GM12864 (cell line): ENCODE results near the gene ZFHX3.

Source experiments
- DNase-seq: peaks from one replicate; pipeline ENCODE4 v3.0.0-alpha.2; 2011; ENCODE audit warnings: low read depth
- H3K4me3 ChIP-seq: 2 replicates; pipeline ENCODE4 v1.5.1; 2011; ENCODE audit warnings: mild to moderate bottlenecking, low read depth, low read length, control low read depth
- TF ChIP-seq, protein P1 (sequence below): IDR thresholded peaks from 2 replicates; pipeline ENCODE4 v1.5.1; 2011; ENCODE audit warnings: low read depth, mild to moderate bottlenecking, moderate library complexity, low read length, control low read depth, inconsistent platforms; ENCODE audit errors: missing control alignments

The ZFHX3 gene

DNA sequence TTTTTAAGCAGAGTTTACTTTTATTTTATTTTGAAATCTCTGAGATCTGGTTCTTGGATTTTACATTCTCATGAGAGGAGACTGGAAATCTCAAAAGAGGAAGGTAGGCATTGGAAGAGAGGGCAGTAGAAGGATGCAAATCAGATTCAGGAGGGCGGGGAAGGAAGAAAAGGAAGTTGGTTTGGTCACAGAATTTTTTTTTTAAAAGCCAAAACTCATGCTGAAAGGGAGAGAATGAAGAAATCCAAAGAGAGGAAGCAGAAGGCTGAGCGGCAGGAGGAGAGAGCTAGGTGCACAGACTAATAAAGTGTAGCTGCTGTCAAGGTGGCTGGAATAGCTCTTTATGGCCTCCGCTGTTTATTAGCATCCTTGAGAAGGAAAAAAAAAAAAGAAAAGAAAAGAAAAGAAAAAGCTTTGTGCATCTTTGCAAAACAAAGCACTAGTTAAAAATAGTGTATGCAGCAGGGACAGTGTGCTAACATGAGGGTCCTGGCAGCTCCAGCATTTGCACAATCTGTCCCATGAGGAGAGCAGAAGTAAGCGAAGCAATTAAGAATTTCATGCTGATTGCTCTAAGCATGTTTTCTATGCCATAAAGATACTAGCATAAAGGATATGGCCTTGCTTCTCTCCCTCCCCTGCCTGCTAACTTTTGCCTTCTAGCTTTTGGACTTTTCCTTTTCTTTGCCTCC lies 194.2 kb downstream of the ZFHX3 start:
- no peak for DNase-seq
- TF ChIP-seq, protein P1, sequence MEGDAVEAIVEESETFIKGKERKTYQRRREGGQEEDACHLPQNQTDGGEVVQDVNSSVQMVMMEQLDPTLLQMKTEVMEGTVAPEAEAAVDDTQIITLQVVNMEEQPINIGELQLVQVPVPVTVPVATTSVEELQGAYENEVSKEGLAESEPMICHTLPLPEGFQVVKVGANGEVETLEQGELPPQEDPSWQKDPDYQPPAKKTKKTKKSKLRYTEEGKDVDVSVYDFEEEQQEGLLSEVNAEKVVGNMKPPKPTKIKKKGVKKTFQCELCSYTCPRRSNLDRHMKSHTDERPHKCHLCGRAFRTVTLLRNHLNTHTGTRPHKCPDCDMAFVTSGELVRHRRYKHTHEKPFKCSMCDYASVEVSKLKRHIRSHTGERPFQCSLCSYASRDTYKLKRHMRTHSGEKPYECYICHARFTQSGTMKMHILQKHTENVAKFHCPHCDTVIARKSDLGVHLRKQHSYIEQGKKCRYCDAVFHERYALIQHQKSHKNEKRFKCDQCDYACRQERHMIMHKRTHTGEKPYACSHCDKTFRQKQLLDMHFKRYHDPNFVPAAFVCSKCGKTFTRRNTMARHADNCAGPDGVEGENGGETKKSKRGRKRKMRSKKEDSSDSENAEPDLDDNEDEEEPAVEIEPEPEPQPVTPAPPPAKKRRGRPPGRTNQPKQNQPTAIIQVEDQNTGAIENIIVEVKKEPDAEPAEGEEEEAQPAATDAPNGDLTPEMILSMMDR, result no peak
- no peak overlapping the region for H3K4me3 ChIP-seq

DNA sequence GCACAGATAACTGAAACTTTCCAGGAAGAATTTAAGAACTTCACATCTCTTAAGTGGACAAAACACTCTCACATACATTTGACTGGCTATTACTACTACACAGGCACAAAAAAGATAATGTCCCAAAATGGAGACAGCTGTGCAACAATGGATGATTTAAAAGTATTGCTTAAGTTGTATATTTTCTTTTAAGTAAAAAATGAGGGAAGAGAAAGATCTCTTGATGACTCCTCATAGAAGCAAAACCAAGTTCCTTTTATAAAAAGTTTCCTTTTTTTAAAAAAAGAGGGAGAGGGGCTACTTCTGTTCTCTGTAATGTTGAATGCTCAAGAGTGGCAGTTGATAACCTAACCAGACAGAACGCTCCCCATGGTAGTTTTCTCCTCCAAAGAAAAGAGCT lies 195.5 kb downstream of the ZFHX3 start:
- no peak overlapping the region for H3K4me3 ChIP-seq
- TF ChIP-seq, protein P1, result no peak
- no peak for DNase-seq

DNA sequence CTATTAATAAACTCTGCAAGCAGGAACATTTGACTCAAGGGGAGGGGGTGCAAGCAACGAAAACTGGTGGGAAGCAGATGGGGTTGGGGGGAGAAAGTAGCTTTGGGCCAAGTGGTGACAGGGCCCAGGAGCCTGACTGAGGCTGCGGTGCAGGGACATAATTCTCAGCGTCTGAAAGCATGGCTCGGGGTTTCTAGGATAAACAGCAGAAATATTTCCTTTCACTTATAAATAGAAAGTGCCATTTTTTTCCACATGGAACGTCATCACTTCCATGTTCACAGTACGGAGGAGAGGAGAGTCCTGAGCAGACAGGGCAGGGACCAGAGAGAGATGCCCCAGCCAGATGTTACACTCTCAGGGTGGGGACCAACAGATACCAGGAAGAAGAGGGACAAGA lies 197.1 kb downstream of the ZFHX3 start:
- no peak for DNase-seq
- no peak overlapping the region for H3K4me3 ChIP-seq
- TF ChIP-seq, protein P1, result no peak

DNA sequence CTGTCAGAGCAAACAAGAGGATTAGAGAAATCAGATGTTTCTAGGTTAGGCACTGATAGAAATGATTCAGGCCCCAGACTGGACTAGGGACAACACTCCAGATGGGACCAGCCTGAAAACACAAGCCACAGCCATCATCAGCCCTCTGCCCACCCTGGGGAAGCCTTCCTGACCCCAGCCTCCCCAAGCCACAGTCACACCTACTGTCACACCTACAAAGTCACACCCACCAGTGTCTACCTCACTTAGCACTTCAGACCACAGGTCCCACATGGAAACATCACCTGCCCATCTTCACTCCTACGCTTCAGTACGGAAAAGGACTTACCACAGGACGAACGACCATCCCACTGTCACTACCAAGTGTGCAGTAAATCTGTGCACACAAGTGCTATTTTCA lies 197.9 kb downstream of the ZFHX3 start:
- TF ChIP-seq, protein P1, result no peak
- no peak for DNase-seq
- no peak overlapping the region for H3K4me3 ChIP-seq

DNA sequence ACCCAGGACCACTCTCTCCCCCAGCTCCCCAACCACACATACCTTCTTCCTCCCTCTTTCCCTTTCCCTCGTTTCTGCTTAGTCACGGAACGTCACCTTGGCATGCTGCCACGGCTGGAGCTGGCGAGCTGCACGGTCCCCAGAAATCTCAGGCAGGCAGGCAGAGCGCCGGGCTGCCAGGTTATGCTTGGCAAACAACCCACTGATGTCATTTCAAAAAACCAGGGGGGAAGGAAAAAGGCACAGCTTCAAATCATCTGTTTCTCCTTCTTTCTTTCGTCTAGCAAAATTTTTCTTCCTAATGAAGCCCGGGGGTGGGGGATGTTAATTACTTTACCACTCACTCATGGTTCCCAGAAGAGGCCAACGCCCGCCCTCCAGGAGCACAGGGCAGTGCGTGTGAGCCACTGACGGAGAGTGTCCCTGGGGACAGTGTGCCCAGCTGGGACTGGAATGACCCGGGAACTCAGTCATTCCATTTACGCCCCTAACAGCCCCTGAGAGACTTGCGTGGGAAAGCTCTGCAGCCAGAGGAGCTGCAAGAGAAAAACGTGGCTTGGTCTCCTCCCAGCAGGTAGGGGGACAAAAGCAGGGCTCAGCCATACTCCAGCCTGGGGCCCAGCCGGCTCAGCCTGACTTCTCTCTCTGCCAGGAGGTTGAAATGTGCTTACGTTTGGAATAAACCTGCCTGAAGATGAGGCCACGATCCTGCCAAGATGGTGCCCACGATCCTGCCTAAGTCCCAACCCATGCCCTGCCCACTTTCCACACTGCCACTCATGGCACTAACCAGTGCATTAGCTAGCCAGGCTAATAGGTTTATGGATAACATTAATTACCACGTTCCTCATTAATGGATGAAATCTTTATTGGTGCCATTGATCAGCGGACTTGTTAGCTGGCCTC lies 198.9 kb downstream of the ZFHX3 start:
- no peak overlapping the region for H3K4me3 ChIP-seq
- no peak for DNase-seq
- TF ChIP-seq, protein P1, result no peak

DNA sequence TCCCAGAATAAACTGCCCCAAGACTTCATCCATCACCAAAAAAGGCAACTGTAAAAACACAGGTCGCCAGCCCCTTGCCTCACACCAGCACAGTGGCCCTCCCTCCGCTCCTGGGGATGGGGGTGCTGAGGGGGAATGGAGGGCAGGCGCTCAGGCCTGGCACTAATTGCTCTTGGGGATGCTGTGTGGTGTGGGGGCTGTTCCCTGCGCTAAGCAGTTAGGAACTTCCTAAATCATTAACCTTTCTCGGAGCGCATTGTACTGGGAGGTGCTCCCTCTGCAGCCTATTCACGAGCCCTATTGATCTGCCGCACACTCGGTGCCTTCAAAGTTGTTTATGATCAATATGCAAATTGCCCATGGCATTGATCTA lies 199.9 kb downstream of the ZFHX3 start:
- no peak for DNase-seq
- TF ChIP-seq, protein P1, result no peak
- no peak overlapping the region for H3K4me3 ChIP-seq
